K562 (cell line): ENCODE data around the gene MAGEB2. TPM values are rescaled to one million over a fixed set of nuclear protein-coding genes. Genes with fewer than 3 reads are reported as not detected.

Source experiments
- ATAC-seq: fragments of 200-7000 bp; cut with Tn5 transposase; 3 replicates; pipeline ENCODE4 v1.9.1; 2020; ENCODE audit warnings: moderate library complexity
- BruUV-seq: library from RNA; stranded (reverse); fragments of 400-500 nt; replicated peaks from 2 replicates; lab custom pipeline; 2021; lab: Mats Ljungman, UMichigan
- CTCF ChIA-PET: fragments of 300-600 bp; formaldehyde crosslinking; extraction: SDS; loops from one replicate; lab custom pipeline; 2021; ENCODE audit warnings: low intra/inter-chr PET ratio; lab: Yijun Ruan, JAX
- POLR2A ChIA-PET: fragments of 300-600, 350-650 bp; sonication (Branson Sonifier 250); formaldehyde crosslinking; extraction: SDS; loops from one replicate; lab custom pipeline; 2021; ENCODE audit warnings: antibody characterized with exemption, inconsistent platforms; lab: Yijun Ruan, JAX
- DNase-seq, 4 experiments: peaks; one replicate each; pipeline versions ENCODE4 v3.0.0 to v3.0.0-alpha.2; 2011 to 2018; ENCODE audit warnings: low spot score in 3 of 4, mixed read lengths in 3 of 4; ENCODE audit errors: extremely low read depth in 1 of 4
- FAIRE-seq: peaks from 2 replicates; lab custom pipeline; 2011; peaks lifted over from hg19 to GRCh38; lab: Jason Lieb, UNC
- H2AFZ ChIP-seq: 2 replicates; pipeline ENCODE4 v1.6.0; 2011; ENCODE audit warnings: low read depth, low read length, control low read depth, inconsistent platforms
- H3K27ac ChIP-seq: fragments of 200-600 bp; 3 replicates; pipeline ENCODE4 v1.8.0; 2011; ENCODE audit warnings: low read depth, mild to moderate bottlenecking, control low read depth, inconsistent platforms, low read length, moderate library complexity, mixed read lengths; ENCODE audit errors: extremely low read depth
- H3K27me3 ChIP-seq, 2 experiments: fragments of 300-600 bp in 1 of 2; 2 replicates in 1 of 2; 3 replicates in 1 of 2; pipeline versions ENCODE4 v1.6.0 to v1.8.0; 2011; ENCODE audit warnings: inconsistent platforms in 2 of 2, low read length in 2 of 2, mild to moderate bottlenecking in 1 of 2, mixed read lengths in 1 of 2, moderate library complexity in 1 of 2; ENCODE audit not compliant: control insufficient read depth in 2 of 2, insufficient read depth in 2 of 2
- H3K36me3 ChIP-seq: fragments of 300-600 bp; 3 replicates; pipeline ENCODE4 v1.8.0; 2011; ENCODE audit warnings: mild to moderate bottlenecking, low read length, inconsistent platforms; ENCODE audit not compliant: control insufficient read depth, insufficient read depth
- H3K4me1 ChIP-seq, 2 experiments: fragments of 200-600 bp in 1 of 2; replicated peaks in 1 of 2; 2 replicates in 1 of 2; 3 replicates in 1 of 2; pipeline versions ENCODE4 v1.5.1 to v1.8.0; 2011; ENCODE audit warnings: inconsistent platforms in 2 of 2, low read length in 2 of 2, mild to moderate bottlenecking in 1 of 2, mixed read lengths in 1 of 2, moderate library complexity in 1 of 2; ENCODE audit not compliant: control insufficient read depth in 2 of 2, insufficient read depth in 2 of 2
- H3K4me2 ChIP-seq: 2 replicates; pipeline ENCODE4 v1.6.1; 2011; ENCODE audit warnings: low read length, control low read depth, inconsistent platforms, mixed read lengths; ENCODE audit not compliant: insufficient read depth
- H3K4me3 ChIP-seq: fragments of 200-600 bp; sonication (generic), shearing (Covaris generic); 2 replicates; pipeline ENCODE4 v1.5.1; 2016; ENCODE audit warnings: control low read depth, inconsistent platforms
- H3K79me2 ChIP-seq: fragments of 200-600 bp; 3 replicates; pipeline ENCODE4 v1.8.0; 2011; ENCODE audit warnings: low read length, inconsistent platforms; ENCODE audit not compliant: control insufficient read depth, insufficient read depth
- H3K9ac ChIP-seq, 2 experiments: 2 replicates each; pipeline versions ENCODE4 v1.6.0 to v1.6.1; 2011; ENCODE audit warnings: low read depth in 2 of 2, low read length in 2 of 2, control low read depth in 1 of 2, inconsistent platforms in 1 of 2, mild to moderate bottlenecking in 1 of 2, mixed read lengths in 1 of 2; ENCODE audit not compliant: insufficient read depth in 1 of 2
- H3K9me1 ChIP-seq: one replicate; pipeline ENCODE4 v1.6.0; 2011; ENCODE audit warnings: inconsistent platforms, mild to moderate bottlenecking, low read length, moderate library complexity; ENCODE audit not compliant: control insufficient read depth, insufficient read depth
- H3K9me3 ChIP-seq: replicated peaks from 2 replicates; pipeline ENCODE4 v1.5.1; 2011; ENCODE audit warnings: low read depth, low read length, inconsistent platforms; ENCODE audit not compliant: control insufficient read depth, insufficient read depth
- H4K20me1 ChIP-seq: replicated peaks from 2 replicates; pipeline ENCODE4 v1.6.1; 2011; ENCODE audit warnings: low read length, inconsistent platforms, mixed read lengths; ENCODE audit not compliant: control insufficient read depth, insufficient read depth
- ELK3 ChIP-seq: fragments of 450-650 bp; formaldehyde crosslinking; IDR thresholded peaks from 2 replicates; pipeline ENCODE4 v1.4.0; 2020; ENCODE audit warnings: mild to moderate bottlenecking
- ERF ChIP-seq: fragments of 450-650 bp; formaldehyde crosslinking; IDR thresholded peaks from 2 replicates; pipeline ENCODE4 v1.4.0; 2020; ENCODE audit warnings: mild to moderate bottlenecking, mixed read lengths
- IRF1 ChIP-seq: sonication (generic); formaldehyde crosslinking; IDR thresholded peaks from 2 replicates; pipeline ENCODE4 v1.8.0; 2022; ENCODE audit warnings: missing genetic modification reagents, mild to moderate bottlenecking, borderline replicate concordance
- PHF21A ChIP-seq: fragments of 450-650 bp; IDR thresholded peaks from 2 replicates; pipeline ENCODE4 v1.6.1; 2017; ENCODE audit warnings: low read depth, borderline replicate concordance
- PRPF4 ChIP-seq: fragments of 200-400 bp; formaldehyde crosslinking; IDR thresholded peaks from one replicate; pipeline ENCODE4 v1.6.1; 2017; ENCODE audit warnings: low read length, low read depth, mild to moderate bottlenecking; ENCODE audit not compliant: insufficient read depth, poor library complexity, severe bottlenecking
- SIN3A ChIP-seq, 2 experiments: fragments of 150-350 bp in 1 of 2; IDR thresholded peaks; 2 replicates each; pipeline ENCODE4 v1.6.1; 2011 to 2016; ENCODE audit warnings: borderline replicate concordance in 2 of 2, low read depth in 2 of 2, low read length in 2 of 2, mild to moderate bottlenecking in 2 of 2, moderate library complexity in 2 of 2; ENCODE audit not compliant: control insufficient read depth in 1 of 2
- SMARCA5 ChIP-seq: fragments of 450-650 bp; IDR thresholded peaks from 2 replicates; pipeline ENCODE4 v1.6.1; 2016
- TEAD2 ChIP-seq: fragments of 450-650 bp; IDR thresholded peaks from 2 replicates; pipeline ENCODE4 v1.6.1; 2016; ENCODE audit warnings: missing genetic modification characterization, control low read depth, missing compliant biosample characterization
- TEAD4 ChIP-seq, 2 experiments: sonication (generic) in 1 of 2; formaldehyde crosslinking in 1 of 2; IDR thresholded peaks; 2 replicates each; pipeline versions ENCODE4 v1.6.1 to v1.8.0; 2012 to 2022; ENCODE audit warnings: borderline replicate concordance in 1 of 2, inconsistent platforms in 1 of 2, low read length in 1 of 2, mild to moderate bottlenecking in 1 of 2, missing genetic modification reagents in 1 of 2
- THRAP3 ChIP-seq: fragments of 450-650 bp; IDR thresholded peaks from 2 replicates; pipeline ENCODE4 v1.6.1; 2016; ENCODE audit warnings: mild to moderate bottlenecking, inconsistent platforms, borderline replicate concordance
- YY1 ChIP-seq, 3 experiments: IDR thresholded peaks; 2 replicates each; pipeline ENCODE4 v1.6.1; 2011; ENCODE audit warnings: low read length in 2 of 3, mild to moderate bottlenecking in 2 of 3, moderate library complexity in 2 of 3, borderline replicate concordance in 1 of 3, control low read depth in 1 of 3, low read depth in 1 of 3; ENCODE audit not compliant: insufficient read depth in 3 of 3, insufficient replicate concordance in 2 of 3, control insufficient read depth in 1 of 3, insufficient read length in 1 of 3; ENCODE audit errors: extremely low read depth in 1 of 3
- ZNF431 ChIP-seq: sonication (generic); formaldehyde crosslinking; IDR thresholded peaks from 2 replicates; pipeline ENCODE4 v1.8.0; 2022; ENCODE audit warnings: mild to moderate bottlenecking, missing genetic modification reagents
- WGBS: fragments of 100-300 bp; shearing (Covaris generic); methylation state at CpG from one replicate; pipeline ENCODE4 v1.1.6; 2016; ENCODE audit warnings: low coverage, mixed read lengths; ENCODE audit not compliant: insufficient coverage; ENCODE audit errors: missing lambda C conversion rate; 5-methylcytosine and 5-hydroxymethylcytosine counted together
- in situ Hi-C: fragments of 300-500 bp; cut with MboI; formaldehyde crosslinking; loops from 4 replicates; pipeline ENCODE4 v1.15.0; 2018; ENCODE audit warnings: inconsistent platforms, mixed read lengths
- intact Hi-C: fragments of 100-400 bp; cut with micrococcal nuclease; formaldehyde crosslinking; loops from 2 replicates; pipeline ENCODE4 v1.14.2; 2022
- polyA plus RNA-seq, 8 experiments: library from polyadenylated mRNA; depleted of rRNA in 4 of 8; stranded (reverse) in 5 of 8; unstranded in 3 of 8; fragments of >200 nt; fragmentation: Nextera tagmentation in 2 of 8; fragmentation: Illumina TruSeq in 1 of 8; extraction: Ambion mirVana in 2 of 8; extraction: Trizol in 1 of 8; gene quantifications; 2 replicates each; pipeline versions ENCODE4 v1.2.1 to v1.2.3, GENCODE V29; 2011 to 2014; ENCODE audit warnings: inconsistent platforms in 1 of 8, missing spikeins in 1 of 8
- total RNA-seq, 7 experiments: library from RNA; depleted of rRNA in 6 of 7; stranded (reverse); fragments of >200 nt in 6 of 7; fragmentation: Illumina TruSeq in 2 of 7; extraction: Trizol in 2 of 7; gene quantifications; 2 replicates each; pipeline versions ENCODE4 v1.2.1 to v1.2.3, GENCODE V29; 2011 to 2021; ENCODE audit warnings: low replicate concordance in 1 of 7
- TF ChIP-seq, protein P1 (sequence below): sonication (generic); formaldehyde crosslinking; IDR thresholded peaks from 2 replicates; pipeline ENCODE4 v1.8.0; 2022; ENCODE audit warnings: mild to moderate bottlenecking, missing genetic modification reagents

MAGEB2 gene
- total and polyA plus RNA-seq, 9 of the 15 experiments (the other 6 are each of a cell fraction or from before 2014, with no cell fraction given) = 21.6 to 277 (median 88.8) TPM

DNA sequence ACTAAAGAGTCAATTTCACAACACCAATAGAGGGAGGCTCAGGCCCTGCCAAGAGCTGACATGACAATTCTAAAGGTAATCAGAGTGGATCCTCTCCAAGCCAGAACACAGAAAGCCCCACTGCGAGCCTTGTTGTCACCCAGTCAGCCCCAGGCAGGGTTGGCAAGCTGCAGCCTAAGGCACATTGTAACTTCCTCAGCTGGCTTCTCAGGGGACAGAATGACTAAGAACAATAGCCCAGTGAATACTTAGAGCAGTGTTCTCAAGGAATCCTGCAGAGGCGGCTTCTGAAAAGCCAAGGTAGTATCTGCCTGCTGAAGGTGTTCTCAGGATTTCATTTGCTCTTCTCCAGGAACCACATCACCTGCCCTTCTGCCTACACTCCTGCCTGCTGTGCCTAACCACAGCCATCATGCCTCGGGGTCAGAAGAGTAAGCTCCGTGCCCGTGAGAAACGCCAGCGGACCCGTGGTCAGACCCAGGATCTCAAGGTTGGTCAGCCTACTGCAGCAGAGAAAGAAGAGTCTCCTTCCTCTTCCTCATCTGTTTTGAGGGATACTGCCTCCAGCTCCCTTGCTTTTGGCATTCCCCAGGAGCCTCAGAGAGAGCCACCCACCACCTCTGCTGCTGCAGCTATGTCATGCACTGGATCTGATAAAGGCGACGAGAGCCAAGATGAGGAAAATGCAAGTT lies 26.5 kb downstream of the MAGEB2 start, which contains the start of gene MAGEB4:
TSS of gene MAGEB4 (plus strand) at position 277 of the 692 bp plus-strand sequence. CDS start at position 413, 136 bp downstream.
- WGBS = 30% methylated on average over 7 of the region's 10 CpGs
- Histone ChIP-seq H3K9me1 (no peaks in the 10 kb centered on the region), H3K27me3 (no peaks in the 10 kb centered on the region), H3K79me2 (no peaks in the 10 kb centered on the region), H3K4me3 (no peak within 1 kb of the TSS), H3K4me2 (no peak within 1 kb of the TSS), H3K36me3 (no peaks in the 10 kb centered on the region), H3K9me3 (no peaks in the 10 kb centered on the region), H2AFZ (peak within 1 kb of the TSS; percentile 47; the same call in 1 of the 2 replicates), H3K9ac (no peak within 1 kb of the TSS), H4K20me1 (no peaks in the 10 kb centered on the region), H3K4me1 (peaks cover 4 to 9% of the 10 kb centered on the region in 2 experiments; a peak in 4 of 5 replicates), H3K27ac (no peak within 1 kb of the TSS)
- ATAC-seq (no peak), DNase-seq (no peak), FAIRE-seq (no peak)
- in situ Hi-C loops = no loop called here
- intact Hi-C loops = no loop called here
- ChIA-PET POLR2A (interaction anchor here (0.6 kb wide), 1 partner anchor 58 kb away, joined by 4 read pairs; no protein-coding TSS in a partner anchor), CTCF (no interaction called here)
- BruUV-seq = no TSS peak
- TF ChIP-seq SIN3A (IDR thresholded peaks at IDR 0.05; ENCODE audit: borderline replicate concordance in 2 of 2, control insufficient read depth in 1 of 2, low read depth in 2 of 2, low read length in 2 of 2) = no peak
- TF ChIP-seq PHF21A = no peak
- TF ChIP-seq TEAD2 (tag) = no peak
- TF ChIP-seq PRPF4 = no peak
- no peak for TF ChIP-seq THRAP3
- no peak for TF ChIP-seq YY1 (IDR thresholded peaks at IDR 0.05; ENCODE audit: borderline replicate concordance in 1 of 3, control insufficient read depth in 1 of 3, extremely low read depth in 1 of 3, insufficient read depth in 3 of 3, insufficient read length in 1 of 3, insufficient replicate concordance in 2 of 3, low read depth in 1 of 3, low read length in 2 of 3)
- TF ChIP-seq ELK3 (CRISPR knock-in tag) = no peak
- no peak for TF ChIP-seq IRF1 (CRISPR knock-in tag)
- TF ChIP-seq SMARCA5 = no peak
- TF ChIP-seq ZNF431 = no peak
- TF ChIP-seq, protein P1, sequence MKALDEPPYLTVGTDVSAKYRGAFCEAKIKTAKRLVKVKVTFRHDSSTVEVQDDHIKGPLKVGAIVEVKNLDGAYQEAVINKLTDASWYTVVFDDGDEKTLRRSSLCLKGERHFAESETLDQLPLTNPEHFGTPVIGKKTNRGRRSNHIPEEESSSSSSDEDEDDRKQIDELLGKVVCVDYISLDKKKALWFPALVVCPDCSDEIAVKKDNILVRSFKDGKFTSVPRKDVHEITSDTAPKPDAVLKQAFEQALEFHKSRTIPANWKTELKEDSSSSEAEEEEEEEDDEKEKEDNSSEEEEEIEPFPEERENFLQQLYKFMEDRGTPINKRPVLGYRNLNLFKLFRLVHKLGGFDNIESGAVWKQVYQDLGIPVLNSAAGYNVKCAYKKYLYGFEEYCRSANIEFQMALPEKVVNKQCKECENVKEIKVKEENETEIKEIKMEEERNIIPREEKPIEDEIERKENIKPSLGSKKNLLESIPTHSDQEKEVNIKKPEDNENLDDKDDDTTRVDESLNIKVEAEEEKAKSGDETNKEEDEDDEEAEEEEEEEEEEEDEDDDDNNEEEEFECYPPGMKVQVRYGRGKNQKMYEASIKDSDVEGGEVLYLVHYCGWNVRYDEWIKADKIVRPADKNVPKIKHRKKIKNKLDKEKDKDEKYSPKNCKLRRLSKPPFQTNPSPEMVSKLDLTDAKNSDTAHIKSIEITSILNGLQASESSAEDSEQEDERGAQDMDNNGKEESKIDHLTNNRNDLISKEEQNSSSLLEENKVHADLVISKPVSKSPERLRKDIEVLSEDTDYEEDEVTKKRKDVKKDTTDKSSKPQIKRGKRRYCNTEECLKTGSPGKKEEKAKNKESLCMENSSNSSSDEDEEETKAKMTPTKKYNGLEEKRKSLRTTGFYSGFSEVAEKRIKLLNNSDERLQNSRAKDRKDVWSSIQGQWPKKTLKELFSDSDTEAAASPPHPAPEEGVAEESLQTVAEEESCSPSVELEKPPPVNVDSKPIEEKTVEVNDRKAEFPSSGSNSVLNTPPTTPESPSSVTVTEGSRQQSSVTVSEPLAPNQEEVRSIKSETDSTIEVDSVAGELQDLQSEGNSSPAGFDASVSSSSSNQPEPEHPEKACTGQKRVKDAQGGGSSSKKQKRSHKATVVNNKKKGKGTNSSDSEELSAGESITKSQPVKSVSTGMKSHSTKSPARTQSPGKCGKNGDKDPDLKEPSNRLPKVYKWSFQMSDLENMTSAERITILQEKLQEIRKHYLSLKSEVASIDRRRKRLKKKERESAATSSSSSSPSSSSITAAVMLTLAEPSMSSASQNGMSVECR (CRISPR knock-in tag) = no peak
- TF ChIP-seq TEAD4 (IDR thresholded peaks at IDR 0.05; ENCODE audit: low read length) = no peak
- TF ChIP-seq TEAD4 (CRISPR knock-in tag; IDR thresholded peaks at IDR 0.05; ENCODE audit: borderline replicate concordance) = no peak
- TF ChIP-seq ERF = no peak
